NB4 (cell line): Measurements from ENCODE around the gene MAML2.

Experiments
- CTCF ChIP-seq: IDR thresholded peaks from one replicate; pipeline ENCODE4 v1.5.1; 2012; ENCODE audit warnings: low read depth, low read length
- POLR2A ChIP-seq: IDR thresholded peaks from 2 replicates; pipeline ENCODE4 v1.6.1; 2011; ENCODE audit warnings: mild to moderate bottlenecking; ENCODE audit not compliant: insufficient read length; ENCODE audit errors: extremely low read depth

GRCh38 chr11:96331699-96332116 is 11.3 kb downstream of the MAML2 start:
- TF ChIP-seq CTCF = no peak
- no peak for TF ChIP-seq POLR2A
